ENCODE measurements around the gene IZUMO1R.

Gene IZUMO1R

DNA sequence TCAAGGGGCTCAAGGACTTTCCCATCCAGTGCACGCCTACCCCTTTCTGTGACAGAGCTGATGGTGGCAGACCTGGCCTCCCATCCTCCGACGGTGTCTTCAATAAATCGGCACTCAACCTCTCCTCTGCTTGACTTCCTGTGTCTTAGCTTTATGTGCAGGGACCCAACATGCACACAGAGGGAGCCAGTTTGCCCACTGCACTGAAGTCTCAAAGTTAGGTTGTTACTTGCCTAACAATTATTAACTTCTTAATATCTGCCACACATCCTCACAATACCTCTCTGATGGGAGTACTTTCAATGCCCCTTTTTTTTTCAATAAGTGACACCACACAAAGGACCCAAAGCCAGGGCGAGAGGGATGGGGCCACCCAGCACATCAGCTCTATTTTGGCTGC is 3.6 kb downstream of the IZUMO1R start:
- H3K4me3 ChIP-seq (ENCODE audit: low read depth, low read length), result no peak overlapping the region
- TF ChIP-seq, protein P1, sequence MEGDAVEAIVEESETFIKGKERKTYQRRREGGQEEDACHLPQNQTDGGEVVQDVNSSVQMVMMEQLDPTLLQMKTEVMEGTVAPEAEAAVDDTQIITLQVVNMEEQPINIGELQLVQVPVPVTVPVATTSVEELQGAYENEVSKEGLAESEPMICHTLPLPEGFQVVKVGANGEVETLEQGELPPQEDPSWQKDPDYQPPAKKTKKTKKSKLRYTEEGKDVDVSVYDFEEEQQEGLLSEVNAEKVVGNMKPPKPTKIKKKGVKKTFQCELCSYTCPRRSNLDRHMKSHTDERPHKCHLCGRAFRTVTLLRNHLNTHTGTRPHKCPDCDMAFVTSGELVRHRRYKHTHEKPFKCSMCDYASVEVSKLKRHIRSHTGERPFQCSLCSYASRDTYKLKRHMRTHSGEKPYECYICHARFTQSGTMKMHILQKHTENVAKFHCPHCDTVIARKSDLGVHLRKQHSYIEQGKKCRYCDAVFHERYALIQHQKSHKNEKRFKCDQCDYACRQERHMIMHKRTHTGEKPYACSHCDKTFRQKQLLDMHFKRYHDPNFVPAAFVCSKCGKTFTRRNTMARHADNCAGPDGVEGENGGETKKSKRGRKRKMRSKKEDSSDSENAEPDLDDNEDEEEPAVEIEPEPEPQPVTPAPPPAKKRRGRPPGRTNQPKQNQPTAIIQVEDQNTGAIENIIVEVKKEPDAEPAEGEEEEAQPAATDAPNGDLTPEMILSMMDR (conservative IDR thresholded peaks at IDR 0.05; ENCODE audit: low read depth, low read length), result no peak
- DNase-seq (ENCODE audit: low read depth), result no peak

DNA sequence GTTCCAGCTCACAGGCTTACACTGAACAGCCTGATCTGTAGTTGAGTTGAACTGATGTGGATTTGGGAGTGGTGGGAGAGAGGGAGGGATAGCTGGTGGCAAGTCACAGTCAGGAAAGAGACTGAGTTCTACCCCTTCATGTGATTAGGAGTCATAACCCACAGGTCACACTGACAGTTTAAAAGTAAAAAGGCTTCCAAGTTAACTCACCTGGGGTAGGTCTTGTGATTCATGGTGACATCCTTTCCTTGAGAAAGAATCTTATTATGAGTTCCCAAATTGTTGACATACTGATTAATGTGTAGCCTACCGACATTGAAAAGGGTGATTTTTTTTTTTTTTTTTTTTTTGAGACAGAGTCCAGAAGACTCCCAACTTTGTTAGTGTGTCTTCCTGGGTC is 5.4 kb downstream of the IZUMO1R start:
- no peak overlapping the region for H3K4me3 ChIP-seq (ENCODE audit: low read depth, low read length)
- DNase-seq (ENCODE audit: low read depth), result no peak
- TF ChIP-seq, protein P1 (conservative IDR thresholded peaks at IDR 0.05; ENCODE audit: low read depth, low read length), result no peak

DNA sequence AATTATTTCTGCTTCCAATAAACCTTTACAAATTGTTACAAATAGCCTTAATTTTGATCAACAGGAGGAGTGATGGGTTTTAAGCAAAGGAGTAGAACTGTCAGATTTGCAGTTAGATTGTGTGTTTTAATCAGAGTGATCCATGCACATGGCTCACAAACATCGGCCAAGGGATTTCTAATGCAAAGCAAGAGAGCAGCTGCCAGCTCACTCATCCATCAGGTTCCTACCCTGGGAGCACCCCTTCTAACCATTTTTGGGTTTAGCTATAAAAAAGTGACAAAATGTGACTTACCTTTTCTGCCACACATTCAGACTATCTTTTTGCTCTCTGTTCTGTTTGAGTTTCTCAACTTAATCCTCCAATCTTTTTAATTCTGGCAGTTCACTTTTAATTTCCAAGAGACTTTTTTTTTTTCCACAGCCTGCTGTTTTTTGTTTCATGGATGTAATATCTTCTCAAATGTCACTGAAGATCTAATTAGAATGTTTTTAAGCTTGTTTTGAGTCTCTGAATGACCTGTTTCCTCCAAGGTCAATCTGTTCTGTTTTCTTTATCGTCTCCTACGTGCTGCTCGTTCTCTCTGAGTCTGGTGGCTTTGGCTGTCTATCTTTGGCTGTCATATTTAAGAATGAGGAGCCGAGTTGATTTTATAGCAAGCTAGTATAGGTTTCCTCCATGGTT is 6.0 kb downstream of the IZUMO1R start:
- H3K4me3 ChIP-seq (ENCODE audit: low read depth, low read length), result no peak overlapping the region
- DNase-seq (ENCODE audit: low read depth), result no peak
- TF ChIP-seq, protein P1 (conservative IDR thresholded peaks at IDR 0.05; ENCODE audit: low read depth, low read length), result no peak

DNA sequence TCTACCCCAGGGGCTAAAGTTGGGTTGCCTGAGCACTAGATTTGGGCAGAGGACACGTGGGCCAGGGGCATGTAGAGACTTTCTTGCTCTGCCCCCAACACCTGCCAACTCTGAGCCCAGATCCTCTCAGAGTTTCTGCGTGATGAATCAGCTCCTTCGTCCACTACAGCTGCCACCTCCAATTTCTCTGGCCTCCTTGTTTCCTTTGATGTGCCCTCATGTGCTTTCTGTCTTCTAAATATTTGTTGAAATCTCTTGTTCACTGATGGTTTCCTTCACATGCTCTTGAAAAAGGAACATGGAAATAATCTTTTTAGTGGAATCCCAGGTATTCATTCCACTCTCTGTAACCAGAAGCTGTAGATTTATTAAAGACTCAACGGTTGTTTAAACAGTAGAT is 8.0 kb downstream of the IZUMO1R start:
- no peak for DNase-seq (ENCODE audit: low read depth)
- TF ChIP-seq, protein P1 (conservative IDR thresholded peaks at IDR 0.05; ENCODE audit: low read depth, low read length), result no peak

DNA sequence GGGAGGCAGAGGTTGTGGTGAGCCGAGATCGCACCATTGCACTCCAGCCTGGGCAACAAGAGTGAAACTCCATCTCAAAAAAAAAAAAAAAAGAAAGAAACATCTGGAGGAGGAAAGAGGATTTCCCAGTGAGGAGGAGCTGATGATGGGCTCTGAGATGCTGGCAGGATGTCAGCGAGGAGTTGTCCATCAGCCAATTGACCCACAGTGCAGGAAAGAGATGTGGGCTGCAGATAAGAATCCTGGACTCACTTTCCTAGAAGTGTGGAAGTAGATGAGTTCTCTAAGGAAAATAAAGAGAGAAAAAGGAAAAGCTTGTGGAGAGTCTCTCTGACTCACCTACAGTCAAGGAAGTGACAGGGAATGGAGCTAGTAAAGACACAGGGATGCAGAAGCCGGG is 9.7 kb downstream of the IZUMO1R start:
- DNase-seq (ENCODE audit: low read depth), result no peak
- TF ChIP-seq, protein P1 (conservative IDR thresholded peaks at IDR 0.05; ENCODE audit: low read depth, low read length), result no peak
- H3K4me3 ChIP-seq (ENCODE audit: low read depth, low read length), result no peak overlapping the region

More for the DNA sequence above, 8.0 kb downstream of the IZUMO1R start:
- no peak overlapping the region for H3K4me3 ChIP-seq (ENCODE audit: low read depth, low read length)

DNA sequence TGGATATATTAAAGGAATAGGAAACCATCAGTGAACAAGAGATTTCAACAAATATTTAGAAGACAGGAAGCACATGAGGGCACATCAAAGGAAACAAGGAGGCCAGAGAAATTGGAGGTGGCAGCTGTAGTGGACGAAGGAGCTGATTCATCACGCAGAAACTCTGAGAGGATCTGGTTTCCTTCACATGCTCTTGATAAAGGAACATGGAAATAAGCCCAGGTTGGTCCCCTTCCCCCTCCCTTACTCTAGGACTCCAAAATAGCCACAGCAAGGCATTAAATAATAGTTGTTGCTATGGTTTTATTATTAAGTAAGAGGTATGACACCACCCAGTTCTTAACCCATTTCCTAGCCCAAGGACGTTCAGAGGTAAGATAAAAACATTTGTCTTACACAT is 11.3 kb downstream of the IZUMO1R start:
- DNase-seq (ENCODE audit: low read depth), result peak; percentile 44
- TF ChIP-seq, protein P1 (conservative IDR thresholded peaks at IDR 0.05; ENCODE audit: low read depth, low read length), result no peak
- no peak overlapping the region for H3K4me3 ChIP-seq (ENCODE audit: low read depth, low read length)

DNA sequence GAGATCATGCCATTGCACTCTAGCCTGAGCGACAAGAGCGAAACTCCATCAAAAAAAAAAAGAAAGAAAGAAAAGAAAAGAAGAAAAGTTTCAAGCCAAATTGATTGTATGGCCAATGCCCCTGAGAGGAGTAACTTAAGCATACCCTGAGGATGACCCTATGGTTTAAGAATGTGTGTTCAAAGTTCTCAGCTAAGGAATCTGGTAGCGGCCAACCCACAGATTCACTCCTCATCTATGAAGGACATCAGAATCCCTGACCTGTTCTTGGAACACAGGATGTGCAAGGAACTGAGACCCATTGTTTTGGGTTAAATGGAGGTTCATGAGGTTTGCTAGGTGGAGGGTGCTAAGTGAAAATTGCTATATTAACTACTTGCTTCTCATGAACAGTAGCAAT is 18.1 kb downstream of the IZUMO1R start:
- no peak overlapping the region for H3K4me3 ChIP-seq (ENCODE audit: low read depth, low read length)
- no peak for DNase-seq (ENCODE audit: low read depth)
- TF ChIP-seq, protein P1 (conservative IDR thresholded peaks at IDR 0.05; ENCODE audit: low read depth, low read length), result no peak
